Smooth muscle cell (in vitro differentiated cells): Measurements from ENCODE around the gene GCSH. TPM values are rescaled to one million over a fixed set of nuclear protein-coding genes. Genes with fewer than 3 reads are reported as not detected.

Experiments used
- DNase-seq: peaks from one replicate; lab custom pipeline; 2025; ENCODE audit not compliant: unreplicated experiment; lab: John Stamatoyannopoulos, UW
- H2AFZ ChIP-seq: fragments of 200-600 bp; sonication (generic); 2 replicates; pipeline ENCODE4 v1.6.0; 2016; ENCODE audit warnings: antibody characterized with exemption, low read depth, mild to moderate bottlenecking
- H3F3A ChIP-seq: fragments of 200-600 bp; sonication (generic); 2 replicates; pipeline ENCODE4 v1.6.0; 2017; ENCODE audit warnings: antibody characterized with exemption, low read depth
- H3K27ac ChIP-seq: fragments of 200-600 bp; sonication (generic); 2 replicates; pipeline ENCODE4 v1.5.1; 2016; ENCODE audit warnings: low read depth, mild to moderate bottlenecking
- H3K27me3 ChIP-seq: fragments of 200-600 bp; sonication (generic); 2 replicates; pipeline ENCODE4 v1.6.1; 2016; ENCODE audit warnings: low read depth, mild to moderate bottlenecking
- H3K36me3 ChIP-seq: fragments of 200-600 bp; sonication (generic); 2 replicates; pipeline ENCODE4 v1.5.1; 2016; ENCODE audit warnings: low read depth
- H3K4me1 ChIP-seq: fragments of 200-600 bp; sonication (generic); 2 replicates; pipeline ENCODE4 v1.5.1; 2016; ENCODE audit warnings: low read depth
- H3K4me2 ChIP-seq: fragments of 200-600 bp; sonication (generic); 2 replicates; pipeline ENCODE4 v1.6.0; 2016; ENCODE audit warnings: mild to moderate bottlenecking
- H3K4me3 ChIP-seq: fragments of 200-600 bp; sonication (generic); 2 replicates; pipeline ENCODE4 v1.5.1; 2016; ENCODE audit warnings: mild to moderate bottlenecking
- H3K79me2 ChIP-seq: fragments of 200-600 bp; sonication (generic); 2 replicates; pipeline ENCODE4 v1.6.0; 2016; ENCODE audit warnings: low read depth, mild to moderate bottlenecking
- H3K9ac ChIP-seq: fragments of 200-600 bp; sonication (generic); 2 replicates; pipeline ENCODE4 v1.6.0; 2016; ENCODE audit warnings: low read depth
- H3K9me3 ChIP-seq: fragments of 200-600 bp; sonication (generic); replicated peaks from 2 replicates; pipeline ENCODE4 v1.5.1; 2016; ENCODE audit warnings: low read depth
- H4K20me1 ChIP-seq: fragments of 200-600 bp; sonication (generic); 2 replicates; pipeline ENCODE4 v1.6.0; 2016; ENCODE audit warnings: low read depth
- WGBS: methylation state at CpG from one replicate; pipeline ENCODE4 v1.1.7; 2016; ENCODE audit warnings: low lambda C conversion rate; 5-methylcytosine and 5-hydroxymethylcytosine counted together
- polyA plus RNA-seq: library from polyadenylated mRNA; unstranded; fragments of >200 nt; fragmentation: Nextera tagmentation; extraction: Ambion mirVana; gene quantifications from 2 replicates; pipeline ENCODE4 v1.2.1, GENCODE V29; 2016
- total RNA-seq: library from RNA; depleted of rRNA; stranded (reverse); fragments of >200 nt; gene quantifications from 2 replicates; pipeline ENCODE4 v1.2.3, GENCODE V29; 2014
- TF ChIP-seq, protein P1 (sequence below): fragments of 200-600 bp; sonication (generic); IDR thresholded peaks from 2 replicates; pipeline ENCODE4 v1.5.1; 2017; ENCODE audit warnings: borderline replicate concordance, mild to moderate bottlenecking, antibody characterized with exemption; ENCODE audit not compliant: insufficient read depth, poor library complexity, severe bottlenecking

GCSH gene
- total and polyA plus RNA-seq, 2 experiments from 2014 or later: 42.4 to 48.1 TPM

- DNase-seq: no peak
- no peaks in the 10 kb centered on the region for H3K4me1 ChIP-seq
- peaks cover 3% of the 10 kb centered on the region for H3K27me3 ChIP-seq
- H3K9ac ChIP-seq: no peak overlapping the region
- H3K79me2 ChIP-seq: no peaks in the 10 kb centered on the region
- no peaks in the 10 kb centered on the region for H3K9me3 ChIP-seq
- no peaks in the 10 kb centered on the region for H4K20me1 ChIP-seq
- TF ChIP-seq, protein P1, sequence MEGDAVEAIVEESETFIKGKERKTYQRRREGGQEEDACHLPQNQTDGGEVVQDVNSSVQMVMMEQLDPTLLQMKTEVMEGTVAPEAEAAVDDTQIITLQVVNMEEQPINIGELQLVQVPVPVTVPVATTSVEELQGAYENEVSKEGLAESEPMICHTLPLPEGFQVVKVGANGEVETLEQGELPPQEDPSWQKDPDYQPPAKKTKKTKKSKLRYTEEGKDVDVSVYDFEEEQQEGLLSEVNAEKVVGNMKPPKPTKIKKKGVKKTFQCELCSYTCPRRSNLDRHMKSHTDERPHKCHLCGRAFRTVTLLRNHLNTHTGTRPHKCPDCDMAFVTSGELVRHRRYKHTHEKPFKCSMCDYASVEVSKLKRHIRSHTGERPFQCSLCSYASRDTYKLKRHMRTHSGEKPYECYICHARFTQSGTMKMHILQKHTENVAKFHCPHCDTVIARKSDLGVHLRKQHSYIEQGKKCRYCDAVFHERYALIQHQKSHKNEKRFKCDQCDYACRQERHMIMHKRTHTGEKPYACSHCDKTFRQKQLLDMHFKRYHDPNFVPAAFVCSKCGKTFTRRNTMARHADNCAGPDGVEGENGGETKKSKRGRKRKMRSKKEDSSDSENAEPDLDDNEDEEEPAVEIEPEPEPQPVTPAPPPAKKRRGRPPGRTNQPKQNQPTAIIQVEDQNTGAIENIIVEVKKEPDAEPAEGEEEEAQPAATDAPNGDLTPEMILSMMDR: no peak
- no peak overlapping the region for H3K27ac ChIP-seq
- 82% methylated on average over 21 of the region's 21 CpGs for WGBS
- H3K4me2 ChIP-seq: no peak overlapping the region
- H2AFZ ChIP-seq: no peak overlapping the region
- no peak overlapping the region for H3K4me3 ChIP-seq
- no peaks in the 10 kb centered on the region for H3F3A ChIP-seq
- H3K36me3 ChIP-seq: no peaks in the 10 kb centered on the region
Observed at GRCh38 chr16:81140930-81141780, 45.0 kb upstream of the GCSH start.

- H3K27me3 ChIP-seq: peaks cover 3% of the 10 kb centered on the region
- no peak overlapping the region for H3K4me2 ChIP-seq
- H4K20me1 ChIP-seq: no peaks in the 10 kb centered on the region
- H3K27ac ChIP-seq: no peak overlapping the region
- H3K79me2 ChIP-seq: no peaks in the 10 kb centered on the region
- no peak for DNase-seq
- no peak overlapping the region for H2AFZ ChIP-seq
- 80% methylated on average over 9 of the region's 9 CpGs for WGBS
- H3K36me3 ChIP-seq: no peaks in the 10 kb centered on the region
- no peak overlapping the region for H3K9ac ChIP-seq
- no peaks in the 10 kb centered on the region for H3F3A ChIP-seq
- TF ChIP-seq, protein P1: no peak
- H3K4me3 ChIP-seq: no peak overlapping the region
- H3K4me1 ChIP-seq: no peaks in the 10 kb centered on the region
- no peaks in the 10 kb centered on the region for H3K9me3 ChIP-seq
Observed at GRCh38 chr16:81138831-81139557, 42.8 kb upstream of the GCSH start.

- no peak overlapping the region for H3K27ac ChIP-seq
- TF ChIP-seq, protein P1: no peak
- no peaks in the 10 kb centered on the region for H4K20me1 ChIP-seq
- H3K36me3 ChIP-seq: no peaks in the 10 kb centered on the region
- no peaks in the 10 kb centered on the region for H3K79me2 ChIP-seq
- no peaks in the 10 kb centered on the region for H3K9me3 ChIP-seq
- H3F3A ChIP-seq: no peaks in the 10 kb centered on the region
- H3K4me1 ChIP-seq: no peaks in the 10 kb centered on the region
- WGBS: 72% methylated on average over 9 of the region's 9 CpGs
- H2AFZ ChIP-seq: no peak overlapping the region
- H3K27me3 ChIP-seq: no peaks in the 10 kb centered on the region
- no peak overlapping the region for H3K4me3 ChIP-seq
- DNase-seq: no peak
- no peak overlapping the region for H3K9ac ChIP-seq
- no peak overlapping the region for H3K4me2 ChIP-seq
Observed at GRCh38 chr16:81137754-81138153, 41.6 kb upstream of the GCSH start.
